Activated CD8-positive, alpha-beta memory T cell treated with anti-CD3 and anti-CD28 coated beads, Interleukin-2, amount 50 U/mL, for 1 hour (primary cell): ENCODE data around the gene NTSR1.

Experiments
- DNase-seq: peaks from one replicate; pipeline ENCODE4 v3.0.0-alpha.2; 2020; ENCODE audit errors: extremely low read depth

NTSR1 gene

GRCh38 chr20:62802026-62802712 is 93.5 kb downstream of the NTSR1 start:
- DNase-seq: no peak

GRCh38 chr20:62804021-62804626 is 95.5 kb downstream of the NTSR1 start:
- no peak for DNase-seq

- no peak for DNase-seq
Measured at GRCh38 chr20:62804627-62805154, 96.1 kb downstream of the NTSR1 start, which contains the start of gene OGFR. Gene OGFR, plus strand, starts transcription at chr20:62804835. Its CDS starts 25 bp downstream, at chr20:62804860.

- DNase-seq: no peak
Measured at GRCh38 chr20:62805155-62805710, 96.6 kb downstream of the NTSR1 start.

- no peak for DNase-seq
Measured at GRCh38 chr20:62805711-62806382, 97.2 kb downstream of the NTSR1 start.

GRCh38 chr20:62806383-62807050 is 97.9 kb downstream of the NTSR1 start:
- no peak for DNase-seq

GRCh38 chr20:62807444-62808210 is 99.0 kb downstream of the NTSR1 start:
- no peak for DNase-seq

GRCh38 chr20:62808211-62808865 is 99.7 kb downstream of the NTSR1 start:
- DNase-seq: no peak

- no peak for DNase-seq
Measured at GRCh38 chr20:62809530-62810428, 101.1 kb downstream of the NTSR1 start.

- no peak for DNase-seq
Measured at GRCh38 chr20:62811320-62811719, 102.7 kb downstream of the NTSR1 start.

- DNase-seq: no peak
Measured at GRCh38 chr20:62811720-62812119, 103.1 kb downstream of the NTSR1 start.
